GM12878 (cell line): ENCODE results near the gene DYSF. TPM values are rescaled to one million over a fixed set of nuclear protein-coding genes. Genes with fewer than 3 reads are reported as not detected.

Source experiments
- ATAC-seq: fragments of 200-7000 bp; cut with Tn5 transposase; 3 replicates; pipeline ENCODE4 v1.9.1; 2020; ENCODE audit warnings: mild to moderate bottlenecking, moderate library complexity
- BruUV-seq: library from RNA; stranded (reverse); fragments of 400-500 nt; replicated peaks from 2 replicates; lab custom pipeline; 2021; lab: Mats Ljungman, UMichigan
- CTCF ChIA-PET: fragments of 300-600 bp; sonication (Branson Sonifier 250); formaldehyde crosslinking; extraction: SDS; loops from one replicate; lab custom pipeline; 2021; ENCODE audit warnings: inconsistent platforms; lab: Yijun Ruan, JAX
- POLR2A ChIA-PET: fragments of 350-600 bp; formaldehyde crosslinking; extraction: SDS; loops from one replicate; lab custom pipeline; 2021; ENCODE audit warnings: inconsistent platforms; lab: Charles Lee
- RAD21 ChIA-PET: fragments of 300-600 bp; sonication (Branson Sonifier 250); formaldehyde crosslinking; loops from one replicate; lab custom pipeline; 2023; ENCODE audit warnings: antibody characterized with exemption; ENCODE audit not compliant: unreplicated experiment; lab: Charles Lee
- SMC1A ChIA-PET: fragments of 300-600 bp; sonication (Branson Sonifier 250); formaldehyde crosslinking; loops from one replicate; lab custom pipeline; 2023; ENCODE audit not compliant: unreplicated experiment, uncharacterized antibody; lab: Charles Lee
- DNase-seq: peaks from one replicate; pipeline ENCODE4 v3.0.0-alpha.2; 2011; ENCODE audit warnings: low read depth, low spot score
- FAIRE-seq: peaks from 3 replicates; lab custom pipeline; 2011; peaks lifted over from hg19 to GRCh38; lab: Jason Lieb, UNC
- H2AFZ ChIP-seq: 2 replicates; pipeline ENCODE4 v1.6.0; 2011; ENCODE audit warnings: low read depth, low read length, control low read depth; ENCODE audit not compliant: control insufficient read depth
- H3K27ac ChIP-seq: 2 replicates; pipeline ENCODE4 v1.5.1; 2011; ENCODE audit warnings: control low read depth; ENCODE audit not compliant: control insufficient read depth, insufficient read depth
- H3K27me3 ChIP-seq, 2 experiments: replicated peaks in 1 of 2; 2 replicates each; pipeline versions ENCODE4 v1.6.0 to v1.6.1; 2011; ENCODE audit warnings: low read length in 1 of 2; ENCODE audit not compliant: control insufficient read depth in 2 of 2, insufficient read depth in 2 of 2
- H3K36me3 ChIP-seq, 2 experiments: 2 replicates each; pipeline ENCODE4 v1.5.1; 2011; ENCODE audit warnings: low read length in 1 of 2; ENCODE audit not compliant: control insufficient read depth in 2 of 2, insufficient read depth in 2 of 2
- H3K4me1 ChIP-seq: 2 replicates; pipeline ENCODE4 v1.6.1; 2011; ENCODE audit warnings: mild to moderate bottlenecking, low read length, moderate library complexity, mixed read lengths; ENCODE audit not compliant: control insufficient read depth, insufficient read depth
- H3K4me2 ChIP-seq: 2 replicates; pipeline ENCODE4 v1.6.0; 2011; ENCODE audit warnings: control low read depth; ENCODE audit not compliant: control insufficient read depth, insufficient read depth
- H3K4me3 ChIP-seq: fragments of 200-600 bp; sonication (generic); 2 replicates; pipeline ENCODE4 v1.5.1; 2016
- H3K79me2 ChIP-seq: 2 replicates; pipeline ENCODE4 v1.6.0; 2011; ENCODE audit warnings: low read length; ENCODE audit not compliant: control insufficient read depth, insufficient read depth
- H3K9ac ChIP-seq: 2 replicates; pipeline ENCODE4 v1.8.0; 2011; ENCODE audit warnings: low read length, control low read depth, mixed read lengths; ENCODE audit not compliant: control insufficient read depth, insufficient read depth
- H3K9me3 ChIP-seq: replicated peaks from 3 replicates; pipeline ENCODE4 v1.5.1; 2011; ENCODE audit warnings: mild to moderate bottlenecking, low read length; ENCODE audit not compliant: control insufficient read depth, insufficient read depth
- H4K20me1 ChIP-seq: 2 replicates; pipeline ENCODE4 v1.6.0; 2011; ENCODE audit not compliant: control insufficient read depth, insufficient read depth
- ATF3 ChIP-seq: IDR thresholded peaks from 2 replicates; pipeline ENCODE4 v1.6.1; 2011; ENCODE audit warnings: low read depth, mild to moderate bottlenecking, low read length, moderate library complexity, borderline replicate concordance; ENCODE audit errors: extremely low read depth
- BACH1 ChIP-seq: fragments of 450-650 bp; IDR thresholded peaks from 2 replicates; pipeline ENCODE4 v1.6.1; 2017; ENCODE audit warnings: mild to moderate bottlenecking, borderline replicate concordance
- BCL11A ChIP-seq: IDR thresholded peaks from 2 replicates; pipeline ENCODE4 v1.6.1; 2011; ENCODE audit warnings: low read depth, low read length
- CBFB ChIP-seq: IDR thresholded peaks from 2 replicates; pipeline ENCODE4 v1.6.1; 2016; ENCODE audit warnings: antibody characterized with exemption, low read depth
- ELK1 ChIP-seq: IDR thresholded peaks from 2 replicates; pipeline ENCODE4 v1.6.1; 2012; ENCODE audit warnings: low read depth, low read length, improper control_type of control experiment
- FOXM1 ChIP-seq: IDR thresholded peaks from 2 replicates; pipeline ENCODE4 v1.6.1; 2012; ENCODE audit warnings: low read depth, mild to moderate bottlenecking, inconsistent platforms, low read length, moderate library complexity
- GABPA ChIP-seq: IDR thresholded peaks from 2 replicates; pipeline ENCODE4 v1.6.1; 2014; ENCODE audit warnings: antibody characterized with exemption, low read depth, mild to moderate bottlenecking, inconsistent platforms
- JUND ChIP-seq: IDR thresholded peaks from 2 replicates; pipeline ENCODE4 v1.6.1; 2012; ENCODE audit warnings: low read depth, mild to moderate bottlenecking, low read length, improper control_type of control experiment, moderate library complexity
- POLR2A ChIP-seq: IDR thresholded peaks from 2 replicates; pipeline ENCODE4 v1.6.1; 2011; ENCODE audit warnings: low read depth, mild to moderate bottlenecking, low read length
- RUNX3 ChIP-seq: IDR thresholded peaks from 2 replicates; pipeline ENCODE4 v1.6.1; 2012; ENCODE audit warnings: low read length, inconsistent platforms
- SKIL ChIP-seq: fragments of 450-650 bp; IDR thresholded peaks from 2 replicates; pipeline ENCODE4 v1.6.1; 2017; ENCODE audit warnings: mild to moderate bottlenecking, low read depth, inconsistent platforms; ENCODE audit not compliant: poor library complexity, severe bottlenecking
- SMAD1 ChIP-seq: fragments of 450-650 bp; IDR thresholded peaks from 2 replicates; pipeline ENCODE4 v1.6.1; 2018; ENCODE audit warnings: mild to moderate bottlenecking, low read depth; ENCODE audit not compliant: partially characterized antibody
- SMAD5 ChIP-seq: IDR thresholded peaks from 2 replicates; pipeline ENCODE4 v1.6.1; 2016; ENCODE audit warnings: antibody characterized with exemption, low read depth
- TBL1XR1 ChIP-seq: IDR thresholded peaks from 2 replicates; pipeline ENCODE4 v1.6.1; 2012; ENCODE audit warnings: low read depth, low read length, improper control_type of control experiment
- USF2 ChIP-seq: IDR thresholded peaks from 2 replicates; pipeline ENCODE4 v1.6.1; 2011; ENCODE audit warnings: low read depth, low read length, improper control_type of control experiment, borderline replicate concordance
- YBX1 ChIP-seq: fragments of 450-650 bp; IDR thresholded peaks from 2 replicates; pipeline ENCODE4 v1.6.1; 2016; ENCODE audit warnings: antibody characterized with exemption
- ZBTB11 ChIP-seq: fragments of 450-650 bp; formaldehyde crosslinking; IDR thresholded peaks from 2 replicates; pipeline ENCODE4 v1.5.0; 2022; ENCODE audit warnings: mild to moderate bottlenecking, missing genetic modification characterization
- WGBS: methylation state at CpG from one replicate; pipeline ENCODE4 v1.1.6; 2016; ENCODE audit warnings: low lambda C conversion rate; ENCODE audit not compliant: insufficient replicate concordance, insufficient coverage; ENCODE audit errors: missing lambda C conversion rate; 5-methylcytosine and 5-hydroxymethylcytosine counted together
- in situ Hi-C: fragments of 300-500 bp; cut with MboI; formaldehyde crosslinking; loops from 9 replicates; pipeline ENCODE4 v1.14.3; 2018; ENCODE audit warnings: mixed read lengths
- intact Hi-C: fragments of 100-400 bp; cut with micrococcal nuclease; formaldehyde crosslinking; loops from one replicate; pipeline ENCODE4 v1.14.2; 2022; ENCODE audit not compliant: unreplicated experiment
- polyA plus RNA-seq, 11 experiments: library from polyadenylated mRNA; depleted of rRNA in 4 of 11; unstranded in 6 of 11; stranded (reverse) in 5 of 11; fragments of >200 nt; fragmentation: Nextera tagmentation in 4 of 11; fragmentation: Illumina TruSeq in 1 of 11; extraction: Ambion mirVana in 4 of 11; extraction: Trizol in 1 of 11; gene quantifications; 1 replicate in 1 of 11; 2 replicates in 10 of 11; pipeline versions ENCODE4 v1.2.1 to v1.2.3, GENCODE V29; 2011 to 2016; ENCODE audit warnings: inconsistent platforms in 2 of 11, missing spikeins in 2 of 11, low read depth in 1 of 11
- total RNA-seq, 4 experiments: library from RNA; depleted of rRNA in 3 of 4; stranded (reverse); fragments of >200 nt in 3 of 4; fragmentation: Illumina TruSeq in 1 of 4; extraction: Trizol in 1 of 4; gene quantifications; 2 replicates each; pipeline versions ENCODE4 v1.2.1 to v1.2.3, GENCODE V29; 2013 to 2021

Gene DYSF
- total and polyA plus RNA-seq, 10 of the 15 experiments (the other 5 are each of a cell fraction or from before 2014, with no cell fraction given): under 0.01 to 0.15 (median 0.03) TPM; not detected in 7

GRCh38 chr2:71538656-71539265 lies 85.4 kb downstream of the DYSF start:
- Histone ChIP-seq H3K27ac (no peak overlapping the region), H3K9ac (no peak overlapping the region), H3K9me3 (no peaks in the 10 kb centered on the region), H3K79me2 (no peaks in the 10 kb centered on the region)
- 15% methylated on average over 12 of the region's 12 CpGs for WGBS
- RAD21 ChIA-PET: interaction anchor here (1.1 kb wide), 1 partner anchor 9 kb away, joined by 4 read pairs; no protein-coding TSS in a partner anchor
- SMC1A ChIA-PET: no interaction called here
- ATAC-seq: no peak
- CTCF ChIA-PET: no interaction called here
- POLR2A ChIA-PET: no interaction called here
- TF ChIP-seq ATF3 (no peak), SKIL (no peak), TBL1XR1 (no peak), SMAD1 (no peak), FOXM1 (no peak), YBX1 (no peak), CBFB (no peak), BACH1 (no peak), POLR2A (no peak), SMAD5 (no peak), RUNX3 (no peak), ELK1 (no peak), USF2 (no peak), ZBTB11 (no peak), JUND (no peak), GABPA (no peak), BCL11A (no peak)
- TF ChIP-seq, all 136 proteins: peak for 0
- H3K27me3 ChIP-seq: peaks cover 0 to 1% of the 10 kb centered on the region in 2 experiments; a peak in 1 of 4 replicates
- intact Hi-C loops: no loop called here
- in situ Hi-C loops: loop anchor here (10.0 kb wide), 1 partner anchor 1046 kb away; no protein-coding TSS in a partner anchor
- no peaks in the 10 kb centered on the region for H3K36me3 ChIP-seq
- FAIRE-seq (no peak), DNase-seq (no peak)
- H3K4me1 ChIP-seq: no peaks in the 10 kb centered on the region
- no peak overlapping the region for H3K4me2 ChIP-seq
- H2AFZ ChIP-seq: no peak overlapping the region
- H3K4me3 ChIP-seq: no peak overlapping the region
- BruUV-seq: no TSS peak
- no peaks in the 10 kb centered on the region for H4K20me1 ChIP-seq
